GM19438 (cell line): ENCODE results near the gene RAB9A.
A peak's percentile ranks its signal among the peaks of the same experiment; 100 is the strongest.
"Not testable (repeated sequence)": the region's sequence is repeated elsewhere in the genome, so short reads cannot be mapped to it uniquely, and the experiment has no call there.

ENCODE experiments used
- ATAC-seq: cut with Tn5 transposase; IDR thresholded peaks from one replicate; pipeline ENCODE4 v1.9.1; 2021; ENCODE audit warnings: low read depth; ENCODE audit not compliant: unreplicated experiment

Gene RAB9A

DNA sequence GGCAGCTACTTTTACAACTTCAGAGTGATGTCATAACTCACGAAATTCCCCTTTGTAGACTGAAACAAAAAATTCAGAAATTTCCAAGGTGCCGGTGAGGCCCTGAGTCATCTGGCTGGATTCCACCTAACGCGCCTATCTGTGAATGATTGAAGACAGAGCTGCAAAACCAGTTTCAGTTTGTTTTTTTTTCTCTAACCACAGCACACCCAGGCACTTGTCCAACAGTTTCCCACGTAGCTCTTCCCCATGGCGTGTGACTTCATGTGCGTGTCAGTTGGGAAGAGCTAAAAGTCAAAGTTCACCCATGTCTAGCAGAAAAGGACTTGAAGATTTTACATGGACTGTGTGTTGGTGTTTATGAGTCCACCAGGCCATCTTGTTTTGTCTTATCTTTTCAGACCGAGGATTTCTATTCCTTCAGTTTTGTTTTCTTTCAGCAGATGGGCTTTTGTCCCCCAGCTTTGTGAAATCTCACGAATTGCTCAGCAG is 19.6 kb upstream of the RAB9A start:
- peak; percentile 79 for ATAC-seq

DNA sequence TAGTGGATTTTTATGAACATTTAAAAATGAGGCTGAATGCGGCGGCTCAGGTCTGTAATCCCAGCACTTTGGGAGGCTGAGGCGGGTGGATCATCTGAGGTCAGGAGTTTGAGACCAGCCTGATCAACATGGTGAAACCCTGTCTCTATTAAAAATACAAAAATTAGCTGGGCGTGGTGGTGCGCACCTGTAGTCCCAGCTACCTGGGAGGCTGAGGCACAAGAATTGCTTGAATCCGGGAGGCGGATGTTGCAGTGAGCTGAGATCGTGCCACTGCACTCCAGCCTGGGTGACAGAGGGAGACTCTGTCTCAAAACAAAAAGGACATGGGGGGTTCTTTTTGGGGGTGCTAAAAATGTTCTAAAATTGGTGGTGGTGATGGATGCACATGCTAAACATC is 19.2 kb upstream of the RAB9A start:
- not testable (repeated sequence) for ATAC-seq

DNA sequence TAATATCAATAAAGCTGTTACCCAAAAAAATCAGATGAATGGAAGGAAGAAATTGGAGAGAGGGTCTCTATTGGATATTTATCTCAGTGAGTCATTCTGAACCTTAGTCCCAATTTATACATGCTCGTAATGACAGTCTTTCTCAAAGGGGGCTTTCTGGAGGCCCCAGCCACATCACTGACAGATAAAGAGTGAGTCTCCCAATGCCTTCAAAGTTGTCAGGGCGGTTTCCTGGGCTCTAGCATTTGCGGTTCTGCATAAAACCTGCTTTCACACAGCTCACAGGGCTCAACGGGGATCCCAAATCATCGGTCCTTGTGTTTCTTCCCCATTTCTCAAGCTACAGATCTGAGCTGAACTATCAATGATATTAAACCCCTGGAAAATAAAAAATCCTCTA is 18.7 kb upstream of the RAB9A start:
- no peak for ATAC-seq

DNA sequence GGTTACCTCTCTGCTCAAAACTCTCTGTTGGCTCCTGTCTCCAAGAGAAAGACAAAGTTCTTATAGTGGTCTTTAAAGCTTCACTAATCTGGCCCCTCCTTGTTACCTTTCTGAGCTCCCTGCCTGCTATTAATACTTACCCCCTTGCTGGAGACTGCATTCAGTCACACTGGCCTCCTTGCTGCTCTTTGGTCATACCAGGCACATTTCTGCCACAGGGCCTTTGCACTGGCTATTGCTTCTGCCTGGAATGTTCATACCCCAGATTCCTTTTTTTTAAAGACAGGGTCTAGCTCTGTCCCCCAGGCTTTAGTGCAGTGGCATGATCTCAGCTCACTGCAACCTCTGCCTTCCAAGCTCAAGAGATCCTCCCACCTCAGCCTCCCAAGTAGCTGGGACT is 15.9 kb upstream of the RAB9A start:
- no peak for ATAC-seq

DNA sequence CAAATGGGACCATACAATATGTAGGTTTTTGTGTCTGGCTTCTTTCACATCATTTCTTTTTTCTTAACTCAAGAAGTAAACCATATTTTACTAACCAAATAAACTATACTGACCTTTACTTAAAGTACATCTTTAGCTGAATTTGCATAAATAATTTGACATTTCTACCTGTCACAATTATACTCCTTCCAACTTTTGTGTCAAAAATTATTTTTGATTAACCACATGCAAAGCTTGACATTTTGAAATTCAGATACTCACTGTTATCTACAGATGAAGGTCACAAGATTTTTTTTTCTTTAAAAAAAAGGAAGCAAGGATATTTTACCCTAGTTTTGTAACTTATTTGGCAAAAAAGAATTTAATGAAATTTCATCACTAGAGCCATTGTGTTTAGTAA is 12.0 kb upstream of the RAB9A start:
- no peak for ATAC-seq

DNA sequence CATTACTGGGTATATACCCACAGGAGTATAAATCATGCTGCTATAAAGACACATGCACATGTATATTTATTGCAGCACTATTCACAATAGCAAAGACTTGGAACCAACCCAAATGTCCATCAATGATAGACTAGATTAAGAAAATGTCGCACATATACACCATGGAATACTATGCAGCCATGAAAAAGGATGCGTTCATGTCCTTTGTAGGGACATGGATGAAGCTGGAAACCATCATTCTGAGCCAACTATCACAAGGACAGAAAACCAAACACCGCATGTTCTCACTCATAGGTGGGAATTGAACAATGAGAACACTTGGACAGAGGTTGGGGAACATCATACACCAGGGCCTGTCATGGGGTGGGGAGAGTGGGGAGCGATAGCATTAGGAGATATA is 9.2 kb upstream of the RAB9A start:
- not testable (repeated sequence) for ATAC-seq

DNA sequence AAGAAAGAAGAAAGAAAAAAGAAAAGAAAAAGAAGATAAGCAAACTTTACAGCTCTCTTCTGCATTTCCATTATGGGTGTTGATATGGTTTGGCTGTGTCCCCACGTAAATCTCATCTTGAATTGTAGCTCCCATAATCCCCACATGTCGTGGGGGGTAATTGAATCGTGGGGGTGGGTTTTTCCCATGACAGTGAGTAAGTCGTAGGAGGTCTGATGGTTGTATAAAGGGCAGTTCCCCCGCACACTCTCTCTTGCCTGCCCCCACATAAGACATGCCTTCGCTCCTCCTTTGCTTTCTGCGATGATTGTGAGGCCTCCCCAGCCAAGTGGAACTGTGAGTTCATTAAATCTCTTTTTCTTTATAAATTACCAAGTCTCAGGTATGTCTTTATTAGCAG is 7.3 kb upstream of the RAB9A start:
- no peak for ATAC-seq

DNA sequence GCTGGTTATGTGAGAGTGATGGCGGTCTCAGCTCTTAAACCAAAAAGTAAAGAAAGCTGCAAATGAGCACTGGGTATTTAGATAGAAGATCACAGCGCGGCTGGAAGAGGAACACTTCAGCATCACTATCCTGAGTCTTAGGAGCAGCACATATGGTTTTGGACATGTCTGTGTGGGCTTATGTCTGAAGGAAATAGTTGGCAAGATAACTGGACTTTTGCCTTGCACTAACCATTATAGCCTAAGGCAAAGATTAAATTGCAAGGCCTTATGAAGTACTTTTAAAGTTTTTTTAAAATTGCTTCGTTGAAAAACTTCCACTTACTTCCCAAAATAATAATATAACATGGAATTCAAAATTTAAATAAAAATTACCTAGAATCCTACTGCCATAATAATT is 4.6 kb upstream of the RAB9A start:
- no peak for ATAC-seq

DNA sequence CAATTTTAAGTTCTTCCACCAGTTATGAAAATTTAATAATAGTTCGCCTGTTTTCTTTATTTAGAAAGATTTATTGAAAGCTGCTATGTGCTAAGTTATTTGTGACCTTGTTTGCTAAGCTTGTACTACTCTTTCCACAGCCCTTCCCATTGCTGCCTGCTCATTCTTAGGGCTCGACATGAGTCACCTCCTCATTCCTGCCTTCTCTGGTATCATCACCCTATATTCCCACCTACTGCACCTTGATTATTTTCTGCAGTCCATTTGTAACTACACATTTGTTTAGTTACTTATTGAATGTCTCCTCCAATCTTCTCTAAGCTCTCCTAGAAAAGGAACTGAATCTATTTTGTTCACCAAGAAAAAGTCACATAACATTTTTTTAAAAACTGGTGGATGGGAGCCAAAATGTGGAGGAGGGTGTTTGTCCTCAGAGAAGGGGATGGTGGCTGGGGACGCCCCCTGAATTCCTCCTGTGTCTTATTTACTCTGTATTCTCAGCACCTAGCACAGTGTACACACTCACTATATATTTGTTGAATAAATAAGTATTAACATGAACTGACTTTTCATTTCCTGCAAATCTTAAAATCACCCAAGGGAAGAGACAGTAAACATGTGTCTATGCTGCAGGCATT is 3.7 kb upstream of the RAB9A start:
- ATAC-seq: no peak

DNA sequence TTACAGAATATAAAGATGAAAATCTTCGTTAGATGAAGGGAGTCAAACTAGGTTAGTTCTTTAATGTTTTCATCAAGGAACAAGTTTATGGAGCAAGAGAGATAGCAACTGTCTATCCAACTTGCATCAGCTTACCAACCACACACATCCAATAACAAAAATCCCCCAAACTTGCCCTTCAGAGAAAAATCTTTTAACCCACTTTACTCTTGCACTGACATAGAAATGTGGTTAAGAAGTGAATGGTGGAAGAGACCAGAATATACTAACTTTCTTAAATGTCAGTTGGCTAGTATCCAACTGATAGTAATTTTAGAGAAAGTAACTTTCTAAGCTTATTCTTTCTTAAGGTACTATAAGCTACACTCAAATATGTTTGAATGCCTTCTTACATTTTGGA is 1.7 kb upstream of the RAB9A start:
- ATAC-seq: no peak

DNA sequence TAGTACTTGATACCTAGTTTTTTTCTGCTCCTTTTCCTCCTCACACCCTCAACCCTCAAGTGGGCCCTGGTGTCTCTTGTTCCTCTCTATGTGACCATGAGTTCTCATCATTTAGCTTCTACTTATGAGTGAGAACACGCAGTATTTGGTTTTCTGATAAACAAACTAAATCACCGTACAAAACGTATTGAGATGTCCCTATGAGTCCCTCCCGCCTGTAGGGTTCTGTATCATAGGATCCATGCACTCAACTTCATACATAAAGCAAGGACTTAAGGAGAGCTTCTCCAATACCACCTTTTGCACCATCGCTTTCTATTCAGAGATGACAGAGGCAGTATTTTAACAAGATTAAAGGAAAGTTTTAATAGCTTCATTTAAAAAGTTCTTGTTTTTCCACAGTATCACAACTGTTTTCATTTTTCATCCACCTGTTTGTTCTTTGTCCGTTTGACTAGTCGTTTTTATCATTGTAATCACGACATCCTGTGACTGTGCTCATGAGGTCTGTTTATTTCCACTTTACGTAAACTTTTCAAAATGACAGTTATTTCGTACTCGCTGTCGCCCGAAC is 457 bp upstream of the RAB9A start:
- no peak for ATAC-seq

DNA sequence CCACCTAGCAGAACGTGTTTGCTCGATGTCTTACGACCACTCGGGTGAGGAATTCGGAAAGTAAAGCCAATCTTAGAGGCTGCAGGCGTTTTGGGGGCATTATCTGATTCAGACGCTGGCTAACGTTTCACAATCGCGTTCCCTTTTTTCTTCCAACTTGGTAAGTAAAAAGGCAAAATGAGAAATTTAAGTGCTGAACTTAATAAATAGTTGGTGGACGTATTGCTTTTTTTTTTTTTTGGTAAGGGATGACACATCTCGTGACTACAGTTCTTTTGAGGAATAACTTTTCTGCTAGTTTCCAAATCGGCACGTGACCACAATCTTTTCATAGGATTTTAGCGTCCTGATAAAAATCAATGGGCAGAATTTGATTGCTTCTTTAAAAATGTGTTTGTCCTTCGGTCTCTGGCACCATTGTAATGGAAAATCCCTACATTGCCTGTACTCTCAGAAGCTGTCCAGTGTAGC is 848 bp downstream of the RAB9A start:
- no peak for ATAC-seq

DNA sequence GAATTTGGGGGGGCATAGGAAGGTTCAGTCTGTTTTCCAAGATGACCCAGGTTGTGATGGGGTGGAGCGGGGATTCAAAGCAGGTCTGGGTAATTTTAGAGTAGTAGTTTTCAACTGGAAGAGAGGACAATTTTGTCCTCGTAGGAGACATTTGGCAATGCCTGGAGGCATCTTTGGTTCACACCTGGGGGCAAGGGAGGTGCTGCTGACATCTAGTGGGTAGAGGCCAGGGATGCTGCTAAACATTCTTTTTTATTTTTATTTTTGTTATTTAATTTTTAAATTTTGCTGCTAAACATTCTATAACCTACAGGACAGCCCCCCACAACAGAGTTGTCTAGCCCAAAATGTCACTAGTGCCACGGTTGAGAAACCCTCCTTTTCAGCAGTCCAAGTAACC is 1.9 kb downstream of the RAB9A start:
- no peak for ATAC-seq

DNA sequence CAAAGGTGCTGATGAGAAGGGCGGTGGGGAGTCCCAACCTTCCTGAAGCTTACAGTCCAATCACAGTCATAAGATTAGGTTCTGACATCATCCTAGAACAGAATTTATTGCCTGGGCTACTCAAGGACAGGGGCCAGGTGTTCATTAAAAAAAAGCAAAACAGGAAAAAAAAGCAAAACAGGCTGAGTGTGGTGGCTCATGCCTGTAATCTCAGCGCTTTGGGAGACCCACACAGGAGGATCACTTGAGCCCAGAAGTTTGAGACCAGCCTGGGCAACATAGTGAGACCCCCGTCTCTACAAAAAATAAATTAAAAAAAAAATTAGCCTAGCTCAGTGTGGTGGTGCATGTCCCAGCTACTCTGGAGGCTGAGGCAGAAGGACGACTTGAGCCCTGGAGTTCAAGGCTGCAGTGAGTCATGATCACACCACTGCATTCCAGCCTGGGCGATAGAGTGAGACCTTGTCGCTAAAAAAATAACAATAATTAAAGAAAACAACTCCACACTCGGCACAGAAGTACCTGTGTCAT is 3.0 kb downstream of the RAB9A start:
- no peak for ATAC-seq

DNA sequence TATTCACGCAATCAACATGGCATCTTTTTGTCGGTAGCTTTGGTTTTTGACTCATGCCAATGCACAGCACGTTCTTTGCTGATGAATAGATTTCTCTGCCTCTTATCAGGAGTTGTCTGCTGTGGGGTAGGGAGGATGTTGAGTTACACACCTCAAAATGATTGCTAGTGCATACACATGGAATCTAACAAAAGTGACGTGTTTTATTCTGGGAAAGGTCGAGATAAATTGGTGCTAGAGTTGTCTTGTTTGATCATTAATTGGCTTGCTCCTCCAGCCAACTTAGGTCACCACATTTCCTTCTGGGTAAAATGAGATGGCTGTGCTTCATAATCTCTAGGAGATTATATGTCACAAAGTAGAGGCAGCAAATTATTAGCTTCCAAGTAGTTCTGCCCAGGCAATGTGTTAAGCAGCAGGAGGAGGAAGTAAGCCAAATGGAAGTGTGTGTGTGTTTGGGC is 3.9 kb downstream of the RAB9A start:
- ATAC-seq: no peak

DNA sequence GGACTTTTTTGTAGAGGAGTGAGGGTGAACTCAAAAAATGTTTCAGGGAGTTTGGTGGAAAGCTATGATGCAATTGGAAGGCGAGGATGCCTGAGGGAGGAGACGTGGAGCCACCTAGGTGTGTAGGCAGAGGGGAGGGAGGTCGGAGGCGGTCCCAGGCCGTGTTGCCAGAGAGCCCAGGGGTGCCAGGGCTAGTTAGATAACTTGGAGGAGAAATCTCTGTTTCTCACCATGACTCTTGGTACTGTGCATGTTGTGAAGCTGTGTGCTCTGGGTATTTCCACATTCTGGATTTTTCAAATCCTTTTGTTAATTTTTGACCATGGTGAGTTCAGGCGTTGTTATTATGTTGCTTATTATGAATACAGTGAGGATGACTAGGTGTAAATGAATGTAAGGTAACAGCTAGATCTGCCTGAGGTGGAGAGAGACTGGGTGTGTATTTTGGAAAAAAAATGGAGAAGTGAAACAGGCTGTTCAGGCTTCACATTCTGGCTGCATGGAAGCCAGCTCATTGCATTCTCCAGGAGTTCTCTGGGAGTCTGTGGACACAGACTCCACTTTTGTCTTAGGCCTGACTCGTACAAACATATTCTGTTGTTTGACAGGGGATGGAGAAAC is 4.5 kb downstream of the RAB9A start:
- no peak for ATAC-seq

DNA sequence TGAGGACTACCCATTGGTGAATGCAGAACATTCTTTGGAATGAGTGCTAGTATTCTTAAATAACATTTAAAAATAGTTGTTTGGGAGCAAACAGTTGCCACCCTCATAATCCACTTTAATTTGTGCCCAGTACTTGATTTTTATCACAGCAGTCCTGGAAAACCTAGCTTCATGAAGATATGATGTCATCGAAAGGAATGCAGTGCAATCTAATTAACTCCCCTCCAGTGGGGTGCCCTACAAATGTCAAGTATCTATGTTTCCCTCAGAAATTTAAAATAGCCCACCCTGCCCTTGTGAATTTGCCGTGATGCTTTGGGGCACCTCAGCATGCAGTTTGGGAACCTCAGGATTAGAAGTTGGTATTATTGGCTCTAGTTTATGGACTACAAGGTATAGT is 5.4 kb downstream of the RAB9A start:
- no peak for ATAC-seq

DNA sequence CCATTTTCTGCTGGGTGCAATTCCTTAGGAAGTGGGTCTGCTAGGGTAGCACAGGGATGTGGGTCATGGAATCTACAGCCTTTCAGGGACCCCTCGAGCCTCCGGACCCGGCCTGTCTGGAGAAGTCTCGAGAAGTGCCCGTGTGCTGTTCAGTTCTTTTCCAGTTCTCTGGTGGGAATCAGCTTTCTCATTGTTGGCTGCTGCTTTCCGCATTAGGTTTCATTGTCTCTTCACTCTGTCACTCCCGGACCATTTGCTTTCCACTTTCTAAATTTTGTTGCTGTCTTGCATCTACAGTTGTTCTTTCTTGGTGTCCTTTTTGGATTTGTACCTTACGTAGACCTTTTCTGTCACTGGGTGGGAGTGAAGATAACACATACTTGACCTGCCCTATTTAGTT is 6.1 kb downstream of the RAB9A start:
- no peak for ATAC-seq

DNA sequence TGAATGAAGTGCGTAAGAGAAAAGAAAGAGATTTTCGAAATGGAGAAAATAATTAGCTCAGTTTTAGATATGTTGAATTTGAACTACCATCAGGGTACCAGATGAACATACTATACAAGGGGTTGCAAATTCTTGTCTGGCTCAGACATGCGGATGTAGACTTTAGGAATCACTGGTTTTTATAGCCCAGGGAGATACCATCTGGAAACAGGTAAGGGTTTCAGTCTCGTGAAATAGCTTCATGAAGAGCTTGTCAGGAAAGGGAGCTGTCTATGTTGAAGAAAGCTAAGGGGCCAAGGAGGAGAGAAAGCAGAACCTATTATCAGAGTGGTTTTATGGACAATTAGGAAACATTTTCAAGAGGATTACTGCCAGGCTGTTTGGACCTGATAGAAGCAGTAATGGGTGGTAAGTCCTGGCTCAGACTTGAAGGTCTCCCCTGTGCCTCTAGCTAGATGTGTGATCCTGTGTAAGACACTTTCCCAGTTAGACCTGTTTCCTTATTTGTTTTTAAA is 6.7 kb downstream of the RAB9A start:
- ATAC-seq: no peak

DNA sequence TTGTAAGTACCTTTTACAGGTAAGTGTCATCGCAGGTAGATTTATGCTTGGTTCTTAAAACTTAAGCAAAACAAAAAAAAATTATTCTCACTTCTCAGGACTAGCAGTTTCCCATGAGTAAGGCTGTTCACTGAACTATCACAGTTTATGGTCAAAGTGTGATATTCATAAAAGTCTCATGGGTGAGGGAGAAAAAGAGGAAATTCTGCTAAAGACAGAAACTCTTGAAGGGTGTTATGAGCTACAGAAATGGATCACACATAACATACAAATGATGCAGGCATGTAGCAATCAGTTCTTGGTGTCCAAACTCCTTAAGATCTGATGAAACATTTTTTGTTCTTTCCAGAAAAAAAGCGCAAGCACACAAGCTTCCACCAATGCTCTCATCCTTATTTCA is 8.5 kb downstream of the RAB9A start:
- peak; percentile 50 for ATAC-seq

DNA sequence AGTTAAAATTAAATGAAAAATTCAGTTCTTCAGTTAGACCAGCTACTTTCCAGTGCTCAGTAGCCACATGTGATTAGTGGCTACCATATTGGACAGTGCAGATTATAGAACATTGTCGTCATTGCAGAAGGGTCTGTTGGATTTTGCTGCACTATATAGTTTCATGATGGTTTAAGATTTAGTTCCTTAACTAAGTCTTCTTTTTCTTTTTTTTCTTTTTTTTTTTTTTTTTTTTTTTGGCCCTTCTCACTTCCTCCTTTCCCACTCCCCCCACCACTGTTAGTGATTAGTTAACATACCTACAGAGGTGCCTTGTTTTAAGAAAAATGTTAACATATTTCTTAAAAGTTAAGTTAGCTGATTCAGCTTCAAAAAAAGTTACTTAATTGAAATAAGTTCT is 9.0 kb downstream of the RAB9A start:
- no peak for ATAC-seq

DNA sequence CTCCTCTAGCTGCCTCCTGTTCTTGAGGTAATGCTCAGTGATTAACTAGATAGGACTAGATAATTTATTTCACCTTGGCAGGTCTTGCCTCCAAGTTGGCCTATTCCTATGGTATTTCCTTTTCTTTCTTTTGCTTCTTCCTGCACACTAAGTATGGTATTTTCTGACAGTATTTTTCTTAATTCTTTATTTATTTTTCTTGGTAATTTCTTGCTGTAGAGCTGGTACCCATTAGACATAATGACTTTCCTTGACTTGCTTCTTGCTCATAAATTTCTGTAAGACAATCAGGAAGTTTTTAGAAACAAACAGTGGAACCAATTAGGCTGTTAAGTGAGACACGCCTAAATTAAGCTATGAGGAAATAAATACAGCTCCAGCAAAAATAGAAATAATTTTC is 9.5 kb downstream of the RAB9A start:
- no peak for ATAC-seq
